ENCODE measurements around the gene HPS3.
"Not testable (repeated sequence)": the region's sequence is repeated elsewhere in the genome, so short reads cannot be mapped to it uniquely, and the experiment has no call there.

The HPS3 gene, protein sequence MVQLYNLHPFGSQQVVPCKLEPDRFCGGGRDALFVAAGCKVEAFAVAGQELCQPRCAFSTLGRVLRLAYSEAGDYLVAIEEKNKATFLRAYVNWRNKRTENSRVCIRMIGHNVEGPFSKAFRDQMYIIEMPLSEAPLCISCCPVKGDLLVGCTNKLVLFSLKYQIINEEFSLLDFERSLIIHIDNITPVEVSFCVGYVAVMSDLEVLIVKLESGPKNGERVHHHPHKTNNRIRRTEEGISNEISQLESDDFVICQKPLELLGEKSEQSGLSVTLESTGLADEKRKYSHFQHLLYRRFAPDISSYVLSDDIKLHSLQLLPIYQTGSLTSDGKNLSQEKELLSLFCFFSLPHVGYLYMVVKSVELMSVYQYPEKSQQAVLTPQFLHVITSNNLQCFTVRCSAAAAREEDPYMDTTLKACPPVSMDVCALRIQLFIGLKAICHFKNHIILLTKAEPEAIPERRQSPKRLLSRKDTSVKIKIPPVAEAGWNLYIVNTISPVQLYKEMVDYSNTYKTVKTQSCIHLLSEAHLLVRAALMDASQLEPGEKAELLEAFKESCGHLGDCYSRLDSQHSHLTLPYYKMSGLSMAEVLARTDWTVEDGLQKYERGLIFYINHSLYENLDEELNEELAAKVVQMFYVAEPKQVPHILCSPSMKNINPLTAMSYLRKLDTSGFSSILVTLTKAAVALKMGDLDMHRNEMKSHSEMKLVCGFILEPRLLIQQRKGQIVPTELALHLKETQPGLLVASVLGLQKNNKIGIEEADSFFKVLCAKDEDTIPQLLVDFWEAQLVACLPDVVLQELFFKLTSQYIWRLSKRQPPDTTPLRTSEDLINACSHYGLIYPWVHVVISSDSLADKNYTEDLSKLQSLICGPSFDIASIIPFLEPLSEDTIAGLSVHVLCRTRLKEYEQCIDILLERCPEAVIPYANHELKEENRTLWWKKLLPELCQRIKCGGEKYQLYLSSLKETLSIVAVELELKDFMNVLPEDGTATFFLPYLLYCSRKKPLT
- long read RNA-seq, donor 1, full-length matches to known transcripts = 3 of 3 reads
- long read RNA-seq, donor 1, partial matches to known transcripts = 0 of 3 reads
- long read RNA-seq, donor 1, other reads (novel, unspliced or antisense) = 0 of 3 reads
- long read RNA-seq, donor 2, full-length matches to known transcripts = 1 of 1 reads
- long read RNA-seq, donor 2, partial matches to known transcripts = 0 of 1 reads
- long read RNA-seq, donor 2, other reads (novel, unspliced or antisense) = 0 of 1 reads
- long read RNA-seq, donor 3, full-length matches to known transcripts = 2 of 2 reads
- long read RNA-seq, donor 3, partial matches to known transcripts = 0 of 2 reads
- long read RNA-seq, donor 3, other reads (novel, unspliced or antisense) = 0 of 2 reads
- long read RNA-seq, donor 4, full-length matches to known transcripts = 3 of 3 reads
- long read RNA-seq, donor 4, partial matches to known transcripts = 0 of 3 reads
- long read RNA-seq, donor 4, other reads (novel, unspliced or antisense) = 0 of 3 reads
- long read RNA-seq, donor 5, full-length matches to known transcripts = 3 of 3 reads
- long read RNA-seq, donor 5, partial matches to known transcripts = 0 of 3 reads
- long read RNA-seq, donor 5, other reads (novel, unspliced or antisense) = 0 of 3 reads
- long read RNA-seq, donor 6, full-length matches to known transcripts = 3 of 3 reads
- long read RNA-seq, donor 6, partial matches to known transcripts = 0 of 3 reads
- long read RNA-seq, donor 6, other reads (novel, unspliced or antisense) = 0 of 3 reads
- long read RNA-seq, donor 7, full-length matches to known transcripts = 2 of 9 reads
- long read RNA-seq, donor 7, partial matches to known transcripts = 7 of 9 reads
- long read RNA-seq, donor 7, other reads (novel, unspliced or antisense) = 0 of 9 reads
- long read RNA-seq, donor 8, full-length matches to known transcripts = 2 of 2 reads
- long read RNA-seq, donor 8, partial matches to known transcripts = 0 of 2 reads
- long read RNA-seq, donor 8, other reads (novel, unspliced or antisense) = 0 of 2 reads

DNA sequence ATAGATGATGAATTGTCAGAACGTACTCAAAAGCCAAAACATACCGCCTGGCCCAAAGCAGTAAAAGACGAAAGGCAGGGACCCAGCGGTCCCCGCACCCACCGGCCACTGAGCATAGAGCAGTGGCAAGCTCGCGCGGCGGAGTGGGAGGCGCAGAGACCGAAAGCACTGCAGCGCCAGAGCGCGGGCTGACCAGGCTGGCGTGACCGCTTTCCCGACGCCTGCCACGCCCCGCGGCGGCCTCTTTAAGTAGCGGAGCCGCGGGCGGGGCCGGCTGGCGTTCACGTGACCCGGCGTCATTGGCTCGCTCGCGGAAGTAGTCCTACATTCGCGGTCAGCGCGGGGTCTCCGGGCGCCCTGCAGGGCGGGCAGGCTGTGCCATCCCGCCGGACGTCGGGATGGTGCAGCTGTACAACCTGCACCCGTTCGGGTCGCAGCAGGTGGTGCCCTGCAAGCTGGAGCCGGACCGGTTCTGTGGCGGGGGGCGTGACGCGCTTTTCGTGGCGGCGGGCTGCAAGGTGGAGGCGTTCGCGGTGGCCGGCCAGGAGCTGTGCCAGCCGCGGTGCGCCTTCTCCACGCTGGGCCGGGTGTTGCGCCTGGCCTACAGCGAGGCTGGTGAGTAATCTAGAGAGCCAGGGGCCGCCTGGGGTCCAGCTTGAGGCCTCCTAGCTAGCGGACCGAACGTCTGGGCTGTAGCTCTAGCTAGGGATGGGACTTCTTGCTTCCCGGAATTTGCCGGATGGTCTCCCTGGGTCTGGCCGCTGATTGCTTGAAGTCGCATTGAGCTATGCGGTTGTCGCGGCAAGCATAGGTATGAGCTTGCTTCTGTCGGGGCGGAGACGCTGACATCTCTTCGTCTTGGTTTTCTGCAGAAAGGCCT is at the start of gene HPS3:
HPS3 (plus strand) TSS at position 313 of the 880 bp plus-strand sequence; CDS start at position 399, 86 bp downstream.
- peak; percentile 95 for DNase-seq

DNA sequence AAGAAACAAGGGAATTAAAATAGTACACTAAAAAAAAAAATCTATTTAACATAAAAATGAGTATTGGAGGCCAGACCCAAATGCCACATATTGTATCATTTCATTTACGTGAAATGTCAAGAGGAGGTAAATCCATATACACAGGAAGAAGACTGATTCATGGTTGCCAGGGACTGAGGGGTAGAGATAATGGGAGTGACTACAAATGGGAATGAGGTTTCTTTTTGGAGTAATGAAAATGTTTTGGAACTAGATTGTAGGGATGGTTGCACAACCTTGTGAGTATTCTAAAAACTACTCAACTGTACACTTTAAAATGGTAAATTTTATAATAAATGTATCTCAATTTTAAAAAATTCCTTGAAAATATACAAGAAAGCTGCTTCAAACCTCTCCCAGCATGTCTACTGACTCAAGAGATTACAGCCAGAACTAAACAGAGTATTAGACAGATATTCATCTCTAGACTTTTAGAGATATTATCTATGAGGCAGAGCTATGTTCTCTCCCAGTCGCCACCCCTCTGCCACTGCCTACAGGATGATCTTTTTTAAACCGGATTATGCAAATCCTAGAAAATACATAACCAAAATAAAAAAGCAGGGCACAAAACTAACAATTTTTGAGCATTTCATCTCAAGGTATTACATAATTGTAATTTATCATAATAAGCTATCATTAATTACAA is 49.3 kb upstream of the HPS3 start:
- no peak for DNase-seq

DNA sequence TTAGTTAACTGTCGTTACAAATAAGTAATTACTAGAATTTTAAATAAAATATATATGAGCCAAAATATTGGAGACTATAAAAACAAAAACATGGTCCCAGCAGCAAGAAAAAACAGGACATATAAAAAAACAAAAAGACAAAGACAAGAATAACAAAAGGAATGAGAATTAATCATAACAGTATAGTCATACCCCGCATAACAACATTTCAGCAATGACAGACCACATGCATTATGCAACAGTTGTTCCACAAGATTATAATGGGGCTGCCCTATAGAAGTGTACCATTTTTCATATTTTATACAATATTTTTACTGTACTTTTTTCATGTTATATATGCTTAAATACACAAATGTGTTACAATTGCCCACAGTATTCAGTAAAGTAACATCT is 48.7 kb upstream of the HPS3 start:
- no peak for DNase-seq

DNA sequence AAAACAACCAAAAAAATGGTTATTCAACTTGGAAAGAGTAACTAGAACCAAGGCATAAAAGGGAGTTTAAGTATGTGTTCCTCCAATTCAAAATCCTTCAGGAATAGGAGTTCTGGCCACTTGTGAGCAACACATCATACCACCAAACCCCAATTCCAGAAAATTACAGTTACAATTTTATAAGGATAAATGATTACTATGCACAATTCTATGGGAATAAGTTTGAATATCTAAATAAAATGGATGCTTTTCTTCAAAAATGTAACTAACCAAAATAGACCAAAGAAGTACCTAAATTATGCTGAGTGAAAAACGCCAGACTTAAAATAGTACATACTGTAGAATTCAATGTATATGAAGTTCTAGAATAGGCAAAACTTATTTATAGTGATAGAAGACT is 47.7 kb upstream of the HPS3 start:
- no peak for DNase-seq

DNA sequence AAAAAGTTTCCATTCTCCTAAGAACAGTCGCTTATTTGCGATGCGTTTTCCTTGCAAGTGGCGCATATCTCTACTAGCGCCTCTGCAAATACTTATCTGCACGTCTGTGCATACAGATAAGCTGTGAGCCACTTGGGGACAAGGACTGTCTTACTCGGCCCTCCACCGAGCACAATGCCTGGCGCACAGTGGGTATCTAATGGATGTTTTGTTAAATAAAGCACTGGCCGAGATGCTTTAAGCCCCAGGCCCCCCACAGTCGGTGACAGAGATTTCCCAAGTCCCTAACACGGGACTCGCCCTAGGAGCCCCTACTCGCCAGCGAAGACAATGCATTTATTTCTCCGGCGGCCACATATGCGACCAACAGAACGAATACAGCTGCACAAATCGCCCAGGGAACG is 43.6 kb upstream of the HPS3 start:
- no peak for DNase-seq

DNA sequence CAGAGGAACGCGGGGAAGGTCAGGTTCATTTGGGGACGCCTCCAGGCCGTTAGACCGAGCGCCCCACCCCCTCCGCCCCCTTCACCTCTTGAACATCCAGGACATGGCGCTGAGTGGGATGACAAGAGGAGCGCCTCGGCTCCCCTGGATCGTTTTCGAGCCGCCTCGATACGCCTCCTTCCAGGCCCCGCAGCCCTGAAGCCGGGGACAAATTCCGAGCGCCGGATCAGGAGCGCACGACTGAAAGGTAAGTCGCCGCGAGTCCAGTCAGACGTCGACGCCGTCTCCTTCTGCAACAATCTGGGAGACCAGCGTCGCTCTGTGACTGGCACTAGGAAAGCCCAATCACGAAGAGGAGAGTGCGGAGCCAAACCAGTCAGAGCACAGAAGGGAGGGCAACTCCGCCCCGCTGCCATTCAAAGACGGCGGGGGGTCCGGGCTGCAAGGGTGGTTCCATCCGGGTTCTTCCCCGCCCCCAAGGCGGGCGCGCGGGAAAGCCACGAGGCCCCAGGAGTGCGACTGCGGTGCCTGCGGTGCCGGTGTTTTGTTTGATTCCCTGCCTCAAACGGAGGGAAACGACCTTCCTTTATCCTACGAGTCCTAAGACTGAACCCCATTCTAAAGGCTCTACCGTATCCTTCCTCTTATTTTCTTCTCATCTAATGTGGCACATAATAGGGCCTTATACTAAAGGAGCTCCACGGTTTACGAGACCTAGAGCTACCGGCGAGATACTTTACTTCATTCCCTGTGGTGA is 43.0 kb upstream of the HPS3 start, which contains the start of gene HLTF:
HLTF (minus strand) TSS at position 302 of the 757 bp plus-strand sequence; CDS start at position 105, 197 bp downstream.
- peak; percentile 95 for DNase-seq

DNA sequence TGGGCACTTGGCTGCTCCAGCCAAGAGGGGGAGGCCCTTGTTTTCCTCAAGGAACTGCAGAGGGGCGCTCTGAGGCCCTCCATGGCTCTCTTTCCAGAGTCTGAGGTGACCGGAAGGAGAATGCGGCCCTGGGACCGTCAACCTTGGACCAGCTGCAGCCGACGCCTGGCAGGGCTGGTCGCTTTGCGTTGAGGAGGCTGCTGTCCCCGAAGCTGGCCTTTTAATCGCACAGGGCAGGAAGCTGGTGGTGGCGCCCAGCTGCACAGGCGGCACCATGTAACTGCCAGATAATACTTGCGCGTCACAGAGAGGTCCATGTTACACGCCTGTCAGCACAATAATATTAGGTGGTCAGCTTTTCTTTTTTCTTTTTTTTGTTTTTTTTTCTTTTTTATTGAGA is 42.2 kb upstream of the HPS3 start:
- no peak for DNase-seq

DNA sequence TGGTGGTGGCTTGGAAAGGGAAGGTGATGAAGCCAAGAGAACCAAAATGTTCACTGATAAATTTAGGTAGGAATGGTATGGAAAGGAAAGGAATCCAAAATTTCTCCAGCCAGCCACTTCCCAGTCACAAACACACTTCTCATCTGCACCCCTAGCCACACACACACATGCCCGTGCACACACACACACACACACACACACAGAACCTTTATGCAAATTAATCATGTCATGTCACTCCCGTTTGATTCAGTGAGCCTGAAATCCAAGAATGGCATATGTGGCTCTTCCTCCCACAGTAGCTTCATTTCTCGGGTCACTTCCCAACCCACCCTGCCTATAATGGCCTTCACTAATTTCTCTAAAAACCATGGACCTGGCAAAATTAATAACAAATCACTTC is 40.0 kb upstream of the HPS3 start:
- no peak for DNase-seq

DNA sequence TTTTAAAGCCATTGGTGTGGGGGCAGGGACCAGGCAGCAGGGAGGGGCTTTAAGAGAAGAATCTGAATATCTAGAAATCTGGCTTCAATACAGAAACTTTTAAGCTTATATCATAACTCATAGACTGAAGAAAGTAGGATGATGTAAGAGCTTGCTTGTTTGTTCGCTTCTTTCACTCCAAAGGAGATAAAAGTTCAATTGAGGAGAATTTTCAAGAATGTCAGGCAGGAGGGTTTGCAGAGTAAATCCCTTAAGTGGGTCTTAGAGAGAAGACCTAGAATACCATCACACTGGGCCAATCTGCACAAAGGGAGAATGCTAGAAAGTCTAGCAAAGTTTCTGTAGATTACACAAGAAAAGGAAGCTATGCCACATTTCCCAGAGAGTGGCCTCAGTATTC is 39.0 kb upstream of the HPS3 start:
- DNase-seq = no peak

DNA sequence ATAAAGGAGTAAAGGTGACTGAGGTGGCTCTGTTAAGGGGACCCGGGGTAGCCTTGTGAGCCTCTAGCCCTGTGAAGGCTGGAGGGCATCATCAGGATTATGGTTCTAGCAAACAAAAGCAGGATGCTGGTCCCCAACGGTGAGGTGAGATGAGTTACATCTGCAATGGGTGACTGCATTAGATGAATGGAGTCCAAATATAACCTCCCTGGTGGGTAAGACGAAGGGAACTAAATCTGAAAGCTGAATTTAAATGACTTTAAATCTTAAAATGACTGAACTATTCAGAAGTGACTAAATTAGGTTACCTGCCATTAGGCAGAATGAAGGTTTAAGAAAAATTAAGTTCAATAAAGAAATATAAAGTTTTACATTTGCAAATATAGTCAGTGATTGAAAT is 38.5 kb upstream of the HPS3 start:
- no peak for DNase-seq

DNA sequence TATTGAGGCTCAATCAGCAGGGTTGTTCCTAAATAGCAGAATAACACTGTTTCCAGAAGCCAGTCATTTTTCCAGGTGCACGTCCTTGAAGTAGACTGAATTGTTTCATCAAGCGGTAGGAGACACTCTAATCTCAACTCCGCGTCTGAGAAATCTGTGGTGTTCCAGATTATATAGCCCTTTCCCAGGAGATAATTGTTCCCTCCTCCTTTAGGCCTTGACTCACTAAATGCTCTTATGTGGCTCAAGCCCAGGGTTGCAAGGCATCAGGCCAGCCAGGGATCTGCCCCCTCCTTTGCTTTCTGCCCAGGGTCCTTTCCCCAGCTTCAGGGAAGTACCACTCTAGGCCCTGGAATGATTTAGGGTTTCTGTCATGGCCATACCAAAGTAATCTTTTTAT is 37.5 kb upstream of the HPS3 start:
- DNase-seq = no peak

DNA sequence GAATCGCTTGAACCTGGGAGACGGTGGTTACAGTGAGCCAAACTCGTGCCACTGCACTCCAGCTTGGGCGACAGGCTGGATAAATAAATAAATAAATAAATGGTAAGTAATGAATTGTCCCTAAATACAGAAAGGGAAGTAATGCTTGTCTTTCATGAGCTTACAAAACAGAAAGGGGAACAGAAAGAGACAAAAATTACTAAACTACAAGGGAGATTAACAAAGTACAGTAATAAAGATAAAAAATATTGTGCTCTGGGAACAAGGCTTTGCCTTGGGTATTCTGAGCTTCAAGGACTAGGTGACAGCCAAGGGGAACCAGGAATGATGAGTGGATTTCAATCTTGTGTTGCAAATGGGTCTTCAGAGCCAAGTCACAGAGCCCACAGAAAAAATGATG is 34.0 kb upstream of the HPS3 start:
- no peak for DNase-seq

DNA sequence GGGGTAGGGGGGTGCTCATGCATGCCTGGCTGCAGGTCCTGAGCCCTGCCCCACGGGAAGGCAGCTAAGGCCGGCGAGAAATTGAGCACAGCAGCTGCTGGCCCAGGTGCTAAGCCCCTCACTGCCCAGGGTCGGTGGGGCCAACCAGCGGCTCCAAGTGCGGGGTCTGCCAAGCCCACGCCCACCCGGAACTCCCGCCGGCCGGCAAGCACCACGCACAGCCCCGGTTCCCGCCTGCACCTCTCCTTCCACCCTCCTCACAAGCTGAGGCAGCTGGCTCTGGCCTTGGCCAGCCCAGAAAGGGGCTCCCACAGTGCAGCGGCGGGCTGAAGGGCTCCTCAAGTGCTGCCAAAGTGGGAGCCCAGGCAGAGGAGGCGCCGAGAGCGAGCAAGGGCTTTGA is 31.5 kb upstream of the HPS3 start:
- DNase-seq = not testable (repeated sequence)

DNA sequence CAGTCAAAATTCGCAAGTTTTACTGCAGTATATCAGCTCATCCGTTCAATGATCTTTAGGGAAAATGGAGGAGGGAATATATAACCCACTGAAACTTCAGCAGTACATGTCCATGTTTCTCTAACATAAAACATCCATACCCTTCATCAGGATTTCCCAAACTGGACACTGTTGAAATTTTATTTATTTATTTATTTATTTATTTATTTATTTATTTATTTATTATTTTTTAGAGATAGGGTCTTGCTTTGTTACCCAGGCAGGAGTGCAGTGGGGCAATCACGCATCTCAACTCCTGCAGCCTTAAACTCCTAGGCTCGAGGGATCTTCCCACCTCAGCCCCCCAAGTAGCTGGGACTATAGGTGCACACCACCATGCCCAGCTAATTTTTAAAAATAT is 28.3 kb upstream of the HPS3 start:
- no peak for DNase-seq

DNA sequence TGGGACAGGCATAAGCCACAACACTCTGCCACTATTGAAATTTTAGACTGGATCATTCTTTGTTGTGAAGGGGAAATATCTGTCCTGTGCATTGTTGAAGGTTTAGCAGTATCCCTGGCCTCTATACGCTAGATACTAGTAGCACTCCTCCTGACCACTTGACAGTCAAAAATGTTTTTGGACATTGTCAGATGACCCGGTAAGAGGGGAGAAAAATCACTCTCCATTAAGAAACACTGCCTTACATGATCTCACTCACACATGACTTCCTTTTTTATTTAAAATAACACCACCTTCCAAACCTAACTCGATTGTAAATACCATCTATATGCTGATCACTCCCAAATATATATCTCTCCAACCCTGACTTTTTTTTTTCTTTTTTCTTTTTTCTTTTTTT is 27.8 kb upstream of the HPS3 start:
- no peak for DNase-seq

DNA sequence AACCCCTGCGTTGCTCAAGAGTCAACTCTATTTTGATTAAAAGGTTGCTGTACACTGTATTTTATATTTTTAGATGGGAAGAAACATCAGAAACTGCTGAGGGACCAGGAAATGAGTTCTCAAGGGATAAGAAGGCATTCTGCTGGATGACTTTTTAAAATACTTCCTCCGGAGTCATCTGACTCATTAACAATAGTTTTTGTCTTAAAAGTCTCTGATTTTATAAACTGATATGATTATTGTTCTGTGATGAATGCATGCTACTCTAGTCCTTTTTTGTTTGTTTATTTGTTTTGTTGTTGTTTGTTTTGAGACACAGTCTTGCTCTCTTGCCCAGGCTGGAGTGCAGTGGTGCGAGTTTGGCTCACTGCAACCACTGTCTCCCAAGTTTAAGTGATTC is 25.0 kb upstream of the HPS3 start:
- no peak for DNase-seq

DNA sequence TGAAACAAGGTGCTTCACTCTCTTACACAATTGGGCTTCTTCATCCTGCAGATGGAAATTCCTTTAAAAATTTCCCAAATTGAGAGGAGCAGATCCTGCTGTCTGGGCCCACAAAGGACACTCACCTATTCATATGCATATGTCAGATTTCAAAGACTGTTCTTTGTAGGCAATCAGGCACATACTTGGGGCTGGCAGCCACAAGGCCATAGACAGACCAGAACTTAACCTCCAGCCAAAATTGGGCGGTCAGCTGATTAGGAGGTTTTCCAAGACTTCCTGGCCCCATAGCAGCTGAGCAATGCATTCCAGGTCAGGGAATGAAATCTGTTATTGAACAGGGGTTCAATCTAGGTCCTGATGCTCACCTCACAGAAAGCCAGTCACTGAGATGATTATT is 15.0 kb upstream of the HPS3 start:
- no peak for DNase-seq

DNA sequence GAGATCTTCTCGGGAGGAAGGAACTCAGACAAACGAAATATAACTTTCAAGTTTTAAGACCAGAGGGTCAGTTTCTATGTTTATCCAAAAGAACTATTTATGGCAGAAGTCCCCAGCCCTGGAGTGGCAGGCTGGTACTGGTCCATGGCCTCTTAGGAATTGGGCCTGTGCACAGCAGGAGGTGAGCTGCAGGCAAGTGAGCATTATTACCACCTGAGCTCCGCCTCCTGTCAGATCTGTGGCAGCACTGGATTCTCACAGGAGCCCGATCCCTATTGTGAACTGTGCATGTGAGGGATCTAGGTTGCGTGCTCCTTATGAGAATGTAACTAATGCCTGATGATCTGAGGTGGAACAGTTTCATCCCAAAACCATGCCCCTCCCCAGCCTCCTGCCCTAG is 14.3 kb upstream of the HPS3 start:
- DNase-seq = no peak

All from right kidney (tissue), 9 donors.